H1 (cell line): ENCODE data around the gene MEMO1. TPM values are rescaled to one million over a fixed set of nuclear protein-coding genes. Genes with fewer than 3 reads are reported as not detected.

Source experiments
- CTCF ChIA-PET: fragments of 300-600 bp; sonication (Branson Sonifier 250); formaldehyde crosslinking; loops from one replicate; lab custom pipeline; 2021; ENCODE audit not compliant: partially characterized antibody; lab: Charles Lee
- POLR2A ChIA-PET: fragments of 300-600 bp; sonication (Branson Sonifier 250); formaldehyde crosslinking; loops from one replicate; lab custom pipeline; 2021; ENCODE audit warnings: inconsistent platforms; ENCODE audit not compliant: partially characterized antibody; lab: Charles Lee
- DNase-seq, 2 experiments: peaks; one replicate each; pipeline versions ENCODE4 v3.0.0 to v3.0.0-alpha.2; 2010 to 2022; ENCODE audit warnings: low spot score in 2 of 2, low read depth in 1 of 2, mixed read lengths in 1 of 2
- FAIRE-seq: peaks from 2 replicates; lab custom pipeline; 2011; peaks lifted over from hg19 to GRCh38; lab: Jason Lieb, UNC
- H2AFZ ChIP-seq: 2 replicates; pipeline ENCODE4 v1.8.1; 2012; ENCODE audit warnings: low read length, inconsistent platforms
- H2AK5ac ChIP-seq: 2 replicates; pipeline ENCODE4 v1.6.1; 2013; ENCODE audit warnings: low read depth, low read length
- H2BK120ac ChIP-seq: replicated peaks from 2 replicates; pipeline ENCODE3; 2013; ENCODE audit warnings: low read depth, low read length, inconsistent platforms
- H2BK12ac ChIP-seq: 2 replicates; pipeline ENCODE4 v1.6.1; 2013; ENCODE audit warnings: low read depth, low read length
- H2BK15ac ChIP-seq: 2 replicates; pipeline ENCODE4 v1.6.1; 2013; ENCODE audit warnings: low read length
- H2BK20ac ChIP-seq: 2 replicates; pipeline ENCODE4 v1.6.1; 2013; ENCODE audit warnings: low read length
- H2BK5ac ChIP-seq: 2 replicates; pipeline ENCODE4 v1.6.1; 2013; ENCODE audit warnings: low read depth, low read length
- H3K14ac ChIP-seq: 2 replicates; pipeline ENCODE4 v1.6.1; 2013; ENCODE audit warnings: inconsistent platforms; ENCODE audit not compliant: insufficient read length
- H3K18ac ChIP-seq: 2 replicates; pipeline ENCODE4 v1.6.1; 2013; ENCODE audit warnings: low read length; ENCODE audit errors: extremely low read depth
- H3K23ac ChIP-seq: 2 replicates; pipeline ENCODE4 v1.6.1; 2013; ENCODE audit warnings: inconsistent platforms; ENCODE audit not compliant: insufficient read length
- H3K23me2 ChIP-seq: 2 replicates; pipeline ENCODE4 v1.6.1; 2013; ENCODE audit warnings: low read depth, low read length
- H3K27ac ChIP-seq: 2 replicates; pipeline ENCODE4 v1.6.1; 2011; ENCODE audit warnings: low read depth, low read length, inconsistent platforms
- H3K27me3 ChIP-seq, 4 experiments: replicated peaks in 1 of 4; 1 replicate in 1 of 4; 2 replicates in 3 of 4; pipeline versions ENCODE4 v1.6.1 to v1.8.1; 2011 to 2013; ENCODE audit warnings: low read length in 3 of 4, mild to moderate bottlenecking in 3 of 4, inconsistent platforms in 2 of 4, mixed read lengths in 2 of 4, moderate library complexity in 1 of 4; ENCODE audit not compliant: control insufficient read depth in 3 of 4, insufficient read depth in 3 of 4; ENCODE audit errors: extremely low read depth in 1 of 4
- H3K36me3 ChIP-seq, 4 experiments: 2 replicates each; pipeline versions ENCODE4 v1.6.1 to v1.8.1; 2011 to 2013; ENCODE audit warnings: mild to moderate bottlenecking in 4 of 4, low read length in 3 of 4, moderate library complexity in 2 of 4, control low read depth in 1 of 4, inconsistent platforms in 1 of 4; ENCODE audit not compliant: insufficient read depth in 4 of 4, control insufficient read depth in 2 of 4
- H3K4ac ChIP-seq: replicated peaks from 2 replicates; pipeline ENCODE3; 2013; ENCODE audit warnings: low read length, low read depth, mixed read lengths, inconsistent platforms; ENCODE audit not compliant: insufficient read length
- H3K4me1 ChIP-seq, 4 experiments: replicated peaks in 1 of 4; 1 replicate in 1 of 4; 2 replicates in 3 of 4; pipeline versions ENCODE4 v1.6.1 to v1.8.1; 2011 to 2013; ENCODE audit warnings: low read length in 3 of 4, inconsistent platforms in 2 of 4, mixed read lengths in 1 of 4; ENCODE audit not compliant: insufficient read depth in 4 of 4, control insufficient read depth in 3 of 4
- H3K4me2 ChIP-seq, 2 experiments: 2 replicates each; pipeline versions ENCODE4 v1.6.1 to v1.8.1; 2011 to 2013; ENCODE audit warnings: low read depth in 2 of 2, low read length in 2 of 2, control low read depth in 1 of 2, inconsistent platforms in 1 of 2, mild to moderate bottlenecking in 1 of 2; ENCODE audit not compliant: insufficient read depth in 1 of 2
- H3K4me3 ChIP-seq, 4 experiments: fragments of 200-600, 300-600 bp in 1 of 4; sonication (generic), shearing (Covaris generic), sonication (Bioruptor Twin) in 1 of 4; 2 replicates each; pipeline versions ENCODE4 v1.5.1 to v1.8.1; 2011 to 2016; ENCODE audit warnings: low read length in 4 of 4, low read depth in 3 of 4, control low read depth in 2 of 4, inconsistent platforms in 2 of 4, mild to moderate bottlenecking in 2 of 4, mixed read lengths in 1 of 4, moderate library complexity in 1 of 4; ENCODE audit not compliant: insufficient read depth in 2 of 4; ENCODE audit errors: extremely low read depth in 1 of 4
- H3K56ac ChIP-seq: replicated peaks from 2 replicates; pipeline ENCODE3; 2013; ENCODE audit warnings: low read depth, mild to moderate bottlenecking, mixed read lengths, low read length, inconsistent platforms; ENCODE audit not compliant: insufficient read length
- H3K79me1 ChIP-seq: 2 replicates; pipeline ENCODE4 v1.6.1; 2013; ENCODE audit warnings: low read depth, low read length, control low read depth
- H3K79me2 ChIP-seq, 2 experiments: 2 replicates each; pipeline versions ENCODE4 v1.6.1 to v1.8.1; 2012 to 2013; ENCODE audit warnings: low read length in 2 of 2, mild to moderate bottlenecking in 2 of 2, inconsistent platforms in 1 of 2; ENCODE audit not compliant: insufficient read depth in 2 of 2, control insufficient read depth in 1 of 2
- H3K9ac ChIP-seq, 4 experiments: replicated peaks in 1 of 4; 1 replicate in 1 of 4; 2 replicates in 3 of 4; pipeline versions ENCODE4 v1.6.1 to v1.8.1; 2011 to 2013; ENCODE audit warnings: low read depth in 3 of 4, low read length in 3 of 4, control low read depth in 2 of 4, mild to moderate bottlenecking in 2 of 4, moderate library complexity in 2 of 4, inconsistent platforms in 1 of 4; ENCODE audit errors: extremely low read depth in 1 of 4
- H3K9me3 ChIP-seq, 2 experiments: 2 replicates each; pipeline versions ENCODE4 v1.6.1 to v1.8.1; 2012 to 2013; ENCODE audit warnings: mild to moderate bottlenecking in 2 of 2, moderate library complexity in 2 of 2, control low read depth in 1 of 2, inconsistent platforms in 1 of 2, low read depth in 1 of 2, low read length in 1 of 2, mixed read lengths in 1 of 2; ENCODE audit not compliant: insufficient read depth in 2 of 2
- H4K20me1 ChIP-seq, 2 experiments: replicated peaks in 1 of 2; 2 replicates each; pipeline versions ENCODE3 to v1.8.1; 2011 to 2013; ENCODE audit warnings: inconsistent platforms in 2 of 2, low read length in 2 of 2, mild to moderate bottlenecking in 1 of 2; ENCODE audit not compliant: insufficient read depth in 2 of 2, control insufficient read depth in 1 of 2
- H4K5ac ChIP-seq: 2 replicates; pipeline ENCODE4 v1.6.1; 2013; ENCODE audit warnings: low read length, low read depth, mixed read lengths, inconsistent platforms; ENCODE audit not compliant: insufficient read length
- H4K8ac ChIP-seq: 2 replicates; pipeline ENCODE4 v1.8.0; 2013; ENCODE audit warnings: mild to moderate bottlenecking, moderate library complexity, low read length, inconsistent platforms; ENCODE audit not compliant: insufficient read depth; ENCODE audit errors: extremely low read depth
- H4K91ac ChIP-seq: replicated peaks from 2 replicates; pipeline ENCODE3; 2013; ENCODE audit warnings: low read length, mixed read lengths, inconsistent platforms; ENCODE audit not compliant: insufficient read length
- BACH1 ChIP-seq: IDR thresholded peaks from 2 replicates; pipeline ENCODE4 v1.6.1; 2012; ENCODE audit warnings: low read length, improper control_type of control experiment
- SP1 ChIP-seq: IDR thresholded peaks from 2 replicates; pipeline ENCODE4 v1.6.1; 2011; ENCODE audit warnings: low read depth, low read length
- TAF7 ChIP-seq: optimal IDR thresholded peaks from 2 replicates; pipeline ENCODE3; 2011; ENCODE audit warnings: low read depth, mild to moderate bottlenecking, inconsistent platforms, low read length, moderate library complexity, borderline replicate concordance
- WGBS, 2 experiments: shearing (Covaris generic) in 1 of 2; methylation state at CpG; one replicate each; pipeline versions ENCODE4 v1.1.6 to v1.1.7; 2013 to 2015; ENCODE audit warnings: low lambda C conversion rate in 2 of 2, mixed read lengths in 2 of 2, inconsistent platforms in 1 of 2, low coverage in 1 of 2, missing lambda C conversion rate in 1 of 2; ENCODE audit not compliant: insufficient replicate concordance in 2 of 2, insufficient coverage in 1 of 2, insufficient read length in 1 of 2; ENCODE audit errors: extremely low coverage in 1 of 2, missing lambda C conversion rate in 1 of 2; 5-methylcytosine and 5-hydroxymethylcytosine counted together
- polyA plus RNA-seq, 7 experiments: library from polyadenylated mRNA; depleted of rRNA in 3 of 7; stranded (reverse) in 5 of 7; unstranded in 2 of 7; fragments of >200 nt in 5 of 7; fragments of 200-250 nt in 2 of 7; gene quantifications; 1 replicate in 5 of 7; 2 replicates in 1 of 7; 4 replicates in 1 of 7; pipeline versions ENCODE4 v1.2.1 to v1.2.3, GENCODE V29; 2011 to 2013; ENCODE audit warnings: missing spikeins in 2 of 7, mixed read lengths in 2 of 7
- total RNA-seq: library from RNA; stranded (reverse); fragmentation: NEBNext Ultra II Directional; extraction: Animal tissue kit (Norgen Biotek cat#: 25700); gene quantifications from 2 replicates; pipeline ENCODE4 v1.2.1, GENCODE V29; 2021

The MEMO1 gene
- total and polyA plus RNA-seq, 2 of the 8 experiments (the other 6 are each of a cell fraction or from before 2014, with no cell fraction given) = 26.9 to 54.7 TPM

DNA sequence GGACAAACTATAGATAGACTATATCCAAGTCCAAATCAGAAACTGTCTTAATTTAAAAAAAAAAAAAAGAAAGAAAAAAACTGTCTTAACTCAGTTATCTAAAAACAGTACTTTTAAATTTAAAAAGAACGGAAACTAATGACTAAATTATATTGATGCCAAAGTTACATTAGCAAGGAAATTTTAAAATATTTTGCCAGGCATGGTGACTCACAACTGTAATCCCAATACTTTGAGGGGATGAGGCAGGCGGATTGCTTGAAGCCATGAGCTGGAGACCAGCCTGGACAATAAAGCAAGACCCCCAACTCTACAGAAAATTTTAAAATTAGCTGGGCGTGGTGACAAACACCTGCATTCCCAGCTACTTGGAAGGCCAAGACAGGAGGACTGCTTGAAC, 30.9 kb downstream of the MEMO1 start:
- peaks cover 5% of the 10 kb centered on the region for H3K79me1 ChIP-seq
- no peaks in the 10 kb centered on the region for H3K23me2 ChIP-seq
- no peak overlapping the region for H4K8ac ChIP-seq
- FAIRE-seq = no peak
- no peak overlapping the region for H4K5ac ChIP-seq
- POLR2A ChIA-PET = no interaction called here
- H2AK5ac ChIP-seq = no peak overlapping the region
- H3K27me3 ChIP-seq = no peaks in the 10 kb centered on the region
- H3K9ac ChIP-seq = no peak overlapping the region
- no peak overlapping the region for H3K23ac ChIP-seq
- H3K27ac ChIP-seq = no peak overlapping the region
- peaks cover 3% of the 10 kb centered on the region in 2 experiments for H4K20me1 ChIP-seq
- no peak overlapping the region for H3K4ac ChIP-seq
- CTCF ChIA-PET = interaction anchor here (0.6 kb wide), 1 partner anchor 10 kb away, joined by 5 read pairs; no protein-coding TSS in a partner anchor
- H2BK120ac ChIP-seq = no peak overlapping the region
- H2BK15ac ChIP-seq = no peak overlapping the region
- H3K4me2 ChIP-seq = no peak overlapping the region
- peaks cover 0 to 82% of the 10 kb centered on the region in 2 experiments; a peak in 3 of 4 replicates for H3K79me2 ChIP-seq
- no peak overlapping the region for H2AFZ ChIP-seq
- no peak overlapping the region for H3K4me3 ChIP-seq
- H4K91ac ChIP-seq = no peak overlapping the region
- DNase-seq = no peak
- H3K18ac ChIP-seq = no peak overlapping the region
- no peak overlapping the region for H2BK12ac ChIP-seq
- H2BK20ac ChIP-seq = no peak overlapping the region
- H3K14ac ChIP-seq = no peak overlapping the region
- 98% methylated on average over 3 of the region's 3 CpGs; no CpG with 5 or more reads in 1 of the 2 experiments for WGBS, 2 experiments
- no peak overlapping the region for H3K56ac ChIP-seq
- H3K4me1 ChIP-seq = no peaks in the 10 kb centered on the region; a peak in 2 of 7 replicates
- TF ChIP-seq TAF7 (no peak), BACH1 (no peak), SP1 (no peak)
- no peaks in the 10 kb centered on the region for H3K9me3 ChIP-seq
- no peaks in the 10 kb centered on the region for H3K36me3 ChIP-seq
- no peak overlapping the region for H2BK5ac ChIP-seq
